Ramos (cell line): ENCODE measurements around the gene CALN1.
"Not testable (repeated sequence)": the region's sequence is repeated elsewhere in the genome, so short reads cannot be mapped to it uniquely, and the experiment has no call there.

Source experiments
- in situ Hi-C: fragments of 300-500 bp; cut with MboI; formaldehyde crosslinking; loops from one replicate; pipeline ENCODE4 v1.14.3; 2022; ENCODE audit warnings: low sequenced_read_pairs; ENCODE audit not compliant: unreplicated experiment

Gene CALN1

GRCh38 chr7:72412121-72412618, at the start of gene CALN1:
TSS of gene CALN1 (minus strand) at chr7:72412338.
- in situ Hi-C loops, result not testable (repeated sequence)

- in situ Hi-C loops, result no loop called here
Observed at GRCh38 chr7:72453471-72453870, 41.3 kb upstream of the CALN1 start.

GRCh38 chr7:72447465-72448204, 35.5 kb upstream of the CALN1 start:
- in situ Hi-C loops, result no loop called here

GRCh38 chr7:72446591-72447462, 34.7 kb upstream of the CALN1 start:
- in situ Hi-C loops, result no loop called here

DNA sequence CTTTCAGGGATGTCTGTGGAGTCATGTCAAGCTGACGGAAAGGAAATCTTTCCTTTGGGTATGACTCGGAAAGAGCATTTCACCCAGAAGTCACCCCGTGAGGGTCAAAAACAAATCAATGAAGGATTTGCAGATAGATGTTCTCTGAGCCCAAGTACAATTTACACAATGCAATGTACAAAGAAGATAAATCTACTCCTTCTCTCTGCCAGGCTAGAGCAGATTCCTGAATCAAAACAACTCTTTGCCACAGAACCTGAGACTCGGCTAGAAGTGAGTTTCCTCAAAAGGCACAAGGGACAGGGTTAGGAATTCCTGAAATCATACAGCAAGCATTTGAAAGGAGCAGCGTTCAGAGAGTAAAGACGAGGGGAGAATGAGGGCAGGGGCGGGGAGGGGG, 34.0 kb upstream of the CALN1 start:
- in situ Hi-C loops, result no loop called here

- in situ Hi-C loops, result no loop called here
Observed at GRCh38 chr7:72445580-72445979, 33.4 kb upstream of the CALN1 start.

- in situ Hi-C loops, result no loop called here
Observed at GRCh38 chr7:72445075-72445474, 32.9 kb upstream of the CALN1 start.

DNA sequence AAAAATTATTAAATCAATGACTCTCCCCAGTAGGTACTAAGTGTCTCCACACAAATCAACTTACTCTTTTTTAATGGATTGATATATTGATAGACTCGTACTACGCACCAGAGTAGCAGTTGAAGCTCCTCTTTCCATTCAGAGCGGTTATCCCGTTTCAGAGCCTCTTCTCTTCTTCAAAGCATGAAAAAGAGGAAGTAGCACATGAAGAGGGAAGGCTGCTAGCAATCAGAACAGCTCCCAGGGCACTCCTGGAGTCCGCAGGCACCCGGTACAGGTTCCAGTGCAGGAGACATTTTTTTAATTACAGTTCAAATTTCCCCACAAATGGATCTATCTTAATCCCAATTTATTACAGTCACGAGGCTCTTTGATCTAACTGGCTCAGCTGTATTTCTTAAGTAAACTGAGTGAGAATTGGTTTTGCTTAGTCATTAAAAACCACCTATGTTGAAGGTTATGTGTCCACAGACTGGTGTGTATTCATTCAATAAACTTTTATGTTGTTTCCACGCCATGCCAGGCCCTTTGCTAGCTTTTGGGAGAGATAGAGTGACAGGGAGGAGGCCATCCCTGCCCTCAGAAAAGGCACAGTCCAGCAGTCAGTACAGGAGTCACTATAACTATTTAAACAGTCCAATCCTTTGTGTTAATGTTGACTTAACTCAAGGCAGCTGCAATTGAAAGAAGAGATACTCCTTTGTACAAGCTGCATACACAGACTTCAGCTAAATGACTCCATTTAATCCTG, 32.1 kb upstream of the CALN1 start:
- in situ Hi-C loops, result no loop called here

DNA sequence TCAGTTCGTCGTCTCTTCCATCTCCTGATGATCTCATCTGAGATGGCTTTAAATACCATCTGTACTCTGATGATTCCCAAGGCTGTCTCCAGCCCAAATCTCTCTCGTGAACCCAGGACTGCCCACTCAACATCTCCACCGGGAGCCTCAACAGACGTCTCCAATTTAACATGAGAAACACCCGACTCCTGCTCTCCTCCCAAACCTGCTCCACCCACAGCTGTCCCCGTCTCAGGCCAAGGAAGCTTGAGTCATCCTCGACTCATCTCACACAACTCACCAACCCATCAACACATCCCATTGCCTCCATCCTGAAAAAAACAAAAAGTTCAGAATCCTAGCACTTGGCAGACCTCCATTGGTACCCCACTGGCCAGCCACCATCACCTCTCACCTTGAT, 29.7 kb upstream of the CALN1 start:
- in situ Hi-C loops, result no loop called here

DNA sequence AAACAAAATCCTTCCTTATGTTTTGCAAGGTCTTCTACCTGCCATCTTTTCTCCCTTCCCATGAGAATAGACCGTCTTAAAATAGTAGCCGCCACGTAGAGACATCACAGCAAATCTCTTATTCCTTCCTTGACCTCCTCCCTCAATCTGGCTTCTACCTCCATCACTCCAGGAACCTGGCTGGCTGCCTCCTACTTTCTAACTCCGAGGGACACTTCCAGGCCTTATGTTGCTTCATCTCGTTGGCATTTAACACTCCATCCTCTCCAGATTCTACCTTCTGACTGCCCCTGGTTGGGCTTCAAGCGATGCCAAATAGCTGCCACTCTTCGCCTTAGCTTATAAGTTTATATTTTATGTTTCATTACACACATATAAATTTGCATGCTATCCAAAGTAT, 26.4 kb upstream of the CALN1 start:
- in situ Hi-C loops, result no loop called here

DNA sequence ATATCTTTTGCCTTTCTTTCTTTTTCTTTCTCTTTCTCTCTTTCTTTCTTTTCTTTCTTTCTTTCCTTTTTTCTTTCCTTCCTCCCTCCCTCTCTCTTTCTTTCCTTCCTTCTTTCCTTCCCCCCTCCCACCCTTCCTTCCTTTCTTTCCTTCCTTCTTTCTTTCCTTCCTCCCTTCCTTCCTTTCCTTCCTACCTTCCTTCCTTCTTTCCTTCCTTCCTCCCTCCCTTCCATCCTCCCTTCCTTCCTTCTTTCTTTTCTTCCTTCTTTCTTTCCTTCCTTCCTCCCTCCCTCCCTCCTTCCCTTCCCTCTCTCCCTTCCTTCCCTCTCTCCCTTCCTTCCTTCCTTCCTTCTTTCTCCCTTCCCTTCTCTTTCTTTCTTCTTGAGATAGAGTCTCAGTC, 25.5 kb upstream of the CALN1 start:
- in situ Hi-C loops, result no loop called here

- in situ Hi-C loops, result no loop called here
Observed at GRCh38 chr7:72437061-72437585, 25.0 kb upstream of the CALN1 start.

DNA sequence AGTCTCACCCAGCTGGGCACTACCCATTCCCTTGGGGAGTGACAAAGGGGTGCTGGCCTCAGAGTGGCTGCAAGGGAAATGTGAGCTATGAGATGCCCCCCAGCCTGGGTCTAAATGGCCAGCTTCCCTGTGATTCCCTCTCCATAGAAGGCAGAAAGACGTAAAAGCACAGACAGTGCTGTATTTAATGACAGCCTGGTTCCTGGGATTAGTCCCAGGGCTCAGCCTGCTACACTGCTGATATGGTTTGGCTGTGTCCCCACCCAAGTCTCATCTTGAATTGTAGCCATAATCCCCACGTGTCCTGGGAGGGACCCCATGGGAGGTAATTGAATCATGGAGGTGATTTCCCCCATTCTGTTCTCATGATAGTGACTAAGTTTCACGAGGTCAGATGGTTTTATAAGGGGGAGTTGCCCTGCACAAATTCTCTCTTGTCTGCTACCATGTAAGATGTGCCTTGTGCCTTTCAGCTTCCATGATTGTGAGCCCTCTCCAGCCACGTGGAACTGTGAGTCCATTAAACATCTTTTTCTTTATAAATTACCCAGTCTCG, 23.9 kb upstream of the CALN1 start:
- in situ Hi-C loops, result no loop called here

DNA sequence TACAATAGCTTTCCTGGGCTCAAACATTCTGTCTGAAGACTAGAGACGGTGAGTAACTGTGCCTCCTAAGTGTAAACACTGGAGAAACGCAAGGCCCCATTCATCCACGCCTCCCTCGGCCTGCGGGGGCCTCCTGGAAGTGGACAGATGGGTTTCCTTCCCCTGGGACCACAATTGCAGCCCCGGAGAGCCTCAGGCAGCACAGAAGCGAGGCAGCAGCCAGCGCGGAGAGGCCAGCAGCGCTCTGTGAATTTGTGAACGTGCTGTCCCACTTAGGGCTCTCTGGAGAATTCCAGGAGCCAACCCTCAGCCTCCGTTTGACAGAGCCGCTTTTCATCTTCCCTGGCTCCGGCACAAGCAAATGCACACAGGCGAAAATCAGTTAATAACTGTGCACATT, 23.2 kb upstream of the CALN1 start:
- in situ Hi-C loops, result no loop called here

GRCh38 chr7:72430531-72430930, 18.4 kb upstream of the CALN1 start:
- in situ Hi-C loops, result no loop called here

- in situ Hi-C loops, result no loop called here
Observed at GRCh38 chr7:72429316-72429715, 17.2 kb upstream of the CALN1 start.

DNA sequence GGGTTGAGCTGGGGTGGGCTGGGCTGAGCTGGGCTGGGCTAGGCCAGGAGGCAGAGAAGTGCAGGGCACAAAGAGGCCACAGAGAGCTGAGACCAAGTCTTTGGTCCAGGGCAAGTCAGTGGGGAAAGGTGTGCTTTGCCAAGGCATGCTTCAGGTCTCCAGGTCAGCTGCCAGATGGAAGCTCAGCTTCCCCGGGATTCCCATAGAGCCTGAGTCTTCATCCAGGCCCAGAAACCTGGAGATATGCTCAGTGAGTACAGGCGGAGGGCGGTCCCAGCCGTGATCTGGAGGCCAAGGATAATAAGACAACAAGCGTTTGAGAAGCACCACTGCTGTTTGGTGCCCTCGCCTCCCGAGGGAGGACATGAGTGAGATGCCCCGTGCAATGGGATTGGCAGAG, 4.7 kb upstream of the CALN1 start:
- in situ Hi-C loops, result no loop called here

- in situ Hi-C loops, result no loop called here
Observed at GRCh38 chr7:72415586-72415985, 3.4 kb upstream of the CALN1 start.

- in situ Hi-C loops, result no loop called here
Observed at GRCh38 chr7:72413886-72414285, 1.7 kb upstream of the CALN1 start.

GRCh38 chr7:72413290-72413689, 1.2 kb upstream of the CALN1 start:
- in situ Hi-C loops, result no loop called here
